Activated gamma-delta T cell treated with Interleukin-2 at 50 U/mL for 16 hours (primary cell): ENCODE measurements around the gene TPT1.

Experiments
- DNase-seq: peaks from one replicate; pipeline ENCODE4 v3.0.0-alpha.2; 2020

Gene TPT1

DNA sequence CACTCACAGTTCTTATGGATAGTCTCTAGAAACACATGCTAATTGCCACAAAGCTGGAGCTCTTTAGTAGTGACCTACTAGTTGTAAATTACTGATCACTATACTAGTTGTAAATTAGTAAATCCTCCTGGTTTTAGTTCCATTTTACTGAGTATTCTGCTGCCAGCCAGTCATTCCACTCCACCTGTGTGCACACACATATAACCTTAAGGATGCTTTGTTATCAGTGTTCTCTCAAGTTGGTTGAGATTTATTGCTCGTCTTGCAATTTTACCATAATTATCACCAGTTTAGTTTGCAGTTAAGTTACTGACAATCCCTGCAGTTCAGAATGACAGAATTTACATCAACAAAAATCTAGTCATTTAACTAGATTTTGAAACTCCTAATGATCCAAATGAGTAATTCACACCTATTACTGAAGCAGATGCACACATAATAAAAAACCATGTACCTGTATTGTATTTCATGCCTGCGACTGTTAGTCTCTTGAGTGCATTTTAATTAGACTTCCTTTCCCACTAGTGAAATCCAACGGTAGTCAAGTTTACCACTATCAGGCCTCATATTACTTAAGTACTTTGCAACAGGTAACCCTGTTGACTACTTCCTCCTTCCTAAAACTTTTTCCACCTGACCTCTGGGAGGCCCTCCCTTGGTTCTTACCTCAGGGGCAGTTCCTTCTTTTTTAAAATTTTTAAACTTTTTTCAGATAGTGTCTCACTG, 7.6 kb downstream of the TPT1 start:
- no peak for DNase-seq

DNA sequence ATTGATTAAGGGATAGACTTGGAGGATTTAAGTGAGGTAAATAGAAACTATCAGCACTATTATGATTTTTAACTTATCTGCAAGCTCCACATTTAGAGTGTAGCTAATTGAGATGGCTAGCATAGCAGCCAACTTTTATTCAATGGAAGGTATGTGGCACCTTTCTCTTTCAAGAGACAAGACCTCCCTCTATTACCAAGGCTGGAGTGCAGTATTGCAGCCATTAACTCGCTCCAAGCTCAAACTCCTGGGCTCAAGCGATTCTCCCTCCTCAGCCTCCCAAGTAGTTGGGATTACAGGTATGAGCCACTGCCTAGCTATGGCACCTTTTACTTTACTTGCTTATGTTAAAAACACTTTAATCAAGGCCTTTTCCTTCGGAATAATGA, 8.2 kb downstream of the TPT1 start:
- DNase-seq: no peak

DNA sequence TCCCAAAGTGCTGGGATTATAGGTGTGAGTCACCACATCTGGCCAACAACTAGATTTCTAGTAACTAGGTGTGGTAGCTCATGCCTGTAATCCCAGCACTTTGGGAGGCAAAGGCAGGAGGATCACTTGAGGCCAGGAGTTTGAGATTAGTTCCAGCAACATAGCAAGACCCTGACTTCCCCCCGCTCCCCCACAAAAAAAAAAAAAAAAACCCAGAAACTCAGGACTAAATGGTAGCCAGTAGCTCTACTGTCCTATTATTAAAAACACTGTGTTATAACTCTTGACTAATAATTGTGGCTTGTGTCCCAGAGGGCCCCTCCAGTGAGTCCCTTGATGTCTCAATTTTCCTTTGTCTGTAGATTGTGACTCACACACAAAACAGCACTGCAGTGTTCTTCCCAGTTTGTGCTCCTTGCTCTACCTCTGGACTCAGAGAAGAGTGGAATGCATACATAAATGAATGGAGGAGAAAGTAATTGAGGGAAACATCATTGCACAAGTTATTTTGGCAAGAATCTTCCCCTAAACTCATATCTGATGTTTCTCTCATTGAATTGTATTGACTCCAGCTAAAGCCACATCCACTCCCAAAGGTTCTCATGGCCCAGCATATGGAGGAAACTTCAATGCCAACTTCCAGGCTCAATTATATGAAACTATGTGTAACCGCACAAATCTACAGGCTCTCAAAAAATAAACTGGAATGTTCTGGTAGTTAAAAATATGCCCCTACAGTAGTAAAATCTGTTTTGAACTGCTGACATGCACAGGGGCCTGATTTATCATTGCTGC, 8.8 kb downstream of the TPT1 start:
- DNase-seq: no peak

DNA sequence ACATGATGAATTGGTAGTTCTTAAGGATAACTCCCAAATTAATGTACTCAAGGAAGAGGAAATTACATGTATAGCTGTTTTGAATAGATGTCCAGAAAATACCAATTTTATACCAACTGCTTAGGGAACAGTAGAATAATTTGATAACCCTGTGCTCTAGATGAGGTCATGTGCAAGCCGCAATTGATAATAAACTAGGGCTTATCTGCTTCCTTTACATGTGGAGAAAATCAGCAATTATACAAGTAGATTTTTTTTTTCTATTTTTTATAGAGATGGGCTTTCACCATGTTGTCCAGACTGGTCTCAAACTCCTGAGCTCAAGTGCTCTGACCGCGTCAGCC, 9.3 kb downstream of the TPT1 start:
- DNase-seq: no peak

DNA sequence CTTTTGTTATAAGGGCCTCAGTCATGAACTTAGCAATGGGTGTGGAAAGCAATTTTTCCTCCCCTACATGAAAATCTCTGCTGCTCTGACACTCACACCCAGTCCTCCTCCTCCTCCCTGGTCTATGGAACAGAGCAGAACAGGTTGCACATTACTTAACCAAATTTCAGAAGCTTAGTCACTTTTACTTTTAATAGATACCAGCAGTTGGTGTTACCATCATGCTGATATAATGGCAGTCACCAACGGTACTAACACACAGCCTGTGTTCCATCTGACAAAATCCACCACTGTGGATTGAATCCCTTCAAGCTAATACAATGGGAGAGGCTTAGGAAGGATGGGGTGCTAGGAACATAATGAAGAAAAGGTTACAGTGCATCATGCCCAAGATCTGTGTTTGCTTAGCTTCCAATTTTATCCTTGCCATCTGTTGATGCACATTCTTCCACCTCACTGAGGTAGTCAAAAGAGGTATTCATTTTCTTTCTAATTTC, 9.8 kb downstream of the TPT1 start:
- no peak for DNase-seq

DNA sequence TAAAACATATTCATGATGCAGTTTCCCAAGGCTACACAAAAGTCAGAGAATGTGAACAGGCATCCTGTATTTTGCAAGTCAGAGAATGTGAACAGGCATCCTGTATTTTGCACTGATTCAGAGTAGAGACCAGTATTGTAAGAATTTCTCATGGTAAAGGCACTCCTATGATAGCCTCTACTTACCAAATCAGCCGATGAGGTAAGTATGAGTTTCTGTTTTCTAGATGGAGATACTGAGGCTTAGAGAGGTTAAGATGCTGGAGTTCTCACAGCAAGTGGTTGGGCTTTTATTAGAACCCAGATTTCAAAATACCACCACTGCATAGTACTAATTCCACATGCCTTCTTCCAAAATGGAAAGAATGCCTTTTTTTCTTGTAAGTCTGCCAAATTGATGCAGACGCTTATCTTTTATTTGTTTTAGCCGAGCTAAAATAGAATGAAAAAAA, 12.3 kb downstream of the TPT1 start:
- no peak for DNase-seq

DNA sequence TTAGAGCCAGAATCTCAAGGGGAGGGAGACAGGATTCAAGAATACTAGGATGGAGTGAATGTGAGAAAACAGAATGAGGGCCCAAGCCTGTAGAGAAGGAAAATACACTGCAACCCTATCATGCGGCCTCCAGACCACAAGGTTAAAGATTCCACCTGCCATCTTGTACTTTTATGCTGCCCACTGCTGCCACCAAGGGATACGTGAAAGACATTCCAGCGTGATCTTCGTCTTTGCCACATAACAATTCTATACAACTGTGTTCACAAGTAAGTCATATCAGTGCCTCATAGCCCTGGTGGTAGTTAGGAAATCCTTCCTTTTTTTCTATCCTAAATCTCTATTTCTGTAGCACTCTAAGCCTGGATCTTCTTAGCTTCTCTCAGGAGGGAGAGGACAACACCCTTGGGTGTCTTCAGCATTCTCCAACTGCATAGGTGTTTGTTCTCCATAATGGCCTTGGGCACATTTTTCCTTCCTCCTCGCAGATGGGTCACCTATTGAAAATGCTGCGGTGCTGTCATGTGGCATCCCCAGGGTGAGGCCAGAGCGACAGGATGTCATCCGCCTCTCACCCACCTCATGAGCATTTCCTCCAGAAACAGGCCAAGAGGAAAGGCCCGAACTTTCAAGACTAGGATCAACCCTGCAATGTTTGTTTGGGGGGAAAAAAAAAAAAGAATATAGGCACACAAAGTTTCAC, 13.6 kb downstream of the TPT1 start:
- no peak for DNase-seq

DNA sequence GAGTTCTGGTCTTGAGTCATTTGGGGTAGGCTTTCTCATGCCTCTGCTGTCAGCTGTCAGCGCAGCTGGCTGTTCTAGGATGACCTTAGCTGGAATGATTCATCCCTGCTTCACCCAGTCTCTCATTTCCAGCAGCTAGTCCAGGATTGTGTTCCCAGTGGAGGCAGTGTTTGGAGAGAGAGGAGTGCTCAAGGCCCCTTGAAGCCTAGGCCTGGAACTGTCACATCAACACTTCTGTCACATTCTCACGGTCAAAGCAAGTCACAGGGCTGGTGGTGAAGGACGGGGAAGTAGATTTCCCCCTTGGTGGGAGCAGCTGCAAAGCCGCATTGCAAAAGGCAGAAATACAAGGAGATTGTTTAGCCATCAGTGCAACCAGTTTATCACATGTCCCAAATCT, 15.2 kb downstream of the TPT1 start:
- DNase-seq: no peak

DNA sequence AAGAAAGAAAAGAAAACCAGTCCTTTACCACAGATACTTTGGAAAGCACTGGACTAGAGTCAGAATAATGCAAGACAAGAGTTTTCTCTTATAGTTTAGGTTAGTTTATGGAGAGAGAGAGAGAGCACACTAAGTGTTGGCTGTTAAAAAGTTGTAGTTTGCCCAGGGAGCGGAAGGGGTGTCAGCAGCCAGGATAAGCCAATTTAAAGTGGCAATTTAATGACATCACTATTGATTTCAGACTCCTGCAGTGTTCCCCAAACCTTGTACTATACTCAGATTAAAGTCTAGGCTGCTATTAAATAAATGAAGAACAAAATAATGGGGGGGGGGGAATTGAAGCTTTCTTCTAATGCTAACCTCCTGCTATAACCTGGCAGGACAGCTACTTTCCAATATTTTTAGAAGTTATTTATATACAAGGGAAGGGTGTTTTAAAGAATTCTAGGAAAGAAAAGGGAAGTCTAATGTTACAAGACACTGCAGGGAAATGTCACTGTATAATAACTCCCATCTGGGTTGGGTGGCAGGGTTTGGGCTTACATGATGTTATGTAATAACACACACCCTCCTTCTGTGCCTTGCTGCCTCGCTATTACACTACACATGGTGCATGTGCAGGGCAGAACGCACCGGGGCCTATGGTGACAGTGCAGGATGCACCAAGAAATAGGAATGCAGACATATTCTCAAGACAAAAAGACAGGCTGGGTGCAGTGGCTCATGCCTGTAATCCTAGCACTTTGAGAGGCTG, 19.9 kb downstream of the TPT1 start:
- DNase-seq: no peak

DNA sequence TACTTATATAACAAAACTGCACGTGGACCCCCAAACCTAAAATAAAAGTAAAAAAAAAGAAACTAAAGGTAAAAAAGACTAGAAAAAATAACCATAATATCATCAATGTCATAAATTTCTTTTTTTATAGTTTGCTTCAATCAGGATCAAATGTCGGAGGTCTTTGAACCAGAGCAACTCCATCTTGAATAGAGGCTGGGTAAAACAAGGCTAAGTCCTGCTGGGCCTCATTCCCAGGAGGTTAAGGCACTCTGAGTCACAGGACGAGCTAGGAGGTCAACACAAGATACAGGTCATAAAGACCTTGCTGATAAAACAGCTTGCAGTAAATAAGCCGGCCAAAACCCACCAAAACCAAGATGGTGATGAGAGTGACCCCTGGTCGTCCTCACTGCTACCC, 24.0 kb downstream of the TPT1 start:
- no peak for DNase-seq

DNA sequence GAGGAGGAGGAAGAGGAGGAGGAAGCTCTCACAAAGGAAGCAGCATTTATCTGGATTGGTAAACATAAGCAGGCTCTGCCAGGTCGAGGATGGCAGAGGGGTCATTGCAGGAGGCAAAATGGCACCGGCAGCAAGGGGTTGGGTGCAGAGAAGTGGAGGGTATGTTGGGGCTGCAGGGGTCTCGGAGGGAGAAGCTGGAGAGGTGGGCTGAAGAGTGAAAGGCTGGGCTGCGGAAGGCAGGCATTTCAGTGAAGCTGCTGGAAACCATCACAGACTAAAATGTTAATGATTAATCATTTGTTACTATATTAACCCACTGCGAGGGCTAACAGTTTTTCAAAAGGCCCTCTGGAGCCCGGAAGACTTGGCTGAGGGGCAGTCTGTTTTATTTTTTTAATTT, 24.6 kb downstream of the TPT1 start:
- no peak for DNase-seq

DNA sequence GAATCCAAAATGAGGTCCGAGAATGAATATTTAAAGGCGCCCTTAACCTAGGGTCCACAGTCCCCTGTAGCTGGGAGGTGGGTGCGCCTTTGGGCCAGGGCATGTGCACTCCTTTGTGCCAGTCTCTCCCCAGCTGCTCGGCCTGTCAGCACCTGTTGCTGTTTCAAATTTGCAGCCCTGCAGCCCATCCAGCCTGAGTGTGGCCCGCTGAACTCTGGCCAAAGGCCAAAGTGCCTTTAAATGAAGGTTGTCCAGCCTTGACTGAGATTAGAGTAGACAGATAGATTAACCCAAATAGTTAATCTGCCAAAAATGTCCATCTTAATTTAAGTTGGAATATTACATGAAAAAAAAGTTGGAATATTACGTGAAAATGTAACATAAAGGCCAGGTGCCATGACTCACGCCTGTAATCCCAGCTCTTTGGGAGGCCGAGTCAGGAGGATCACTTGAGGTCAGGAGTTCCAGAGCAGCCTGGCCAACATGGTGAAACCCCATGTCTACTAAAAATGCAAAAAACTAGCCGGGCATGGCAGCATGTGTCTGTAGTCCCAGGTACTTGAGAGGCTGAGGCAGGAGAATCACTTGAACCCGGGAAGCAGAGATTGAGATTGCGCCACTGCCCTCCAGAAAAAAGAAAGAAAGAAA, 25.3 kb downstream of the TPT1 start:
- DNase-seq: no peak

DNA sequence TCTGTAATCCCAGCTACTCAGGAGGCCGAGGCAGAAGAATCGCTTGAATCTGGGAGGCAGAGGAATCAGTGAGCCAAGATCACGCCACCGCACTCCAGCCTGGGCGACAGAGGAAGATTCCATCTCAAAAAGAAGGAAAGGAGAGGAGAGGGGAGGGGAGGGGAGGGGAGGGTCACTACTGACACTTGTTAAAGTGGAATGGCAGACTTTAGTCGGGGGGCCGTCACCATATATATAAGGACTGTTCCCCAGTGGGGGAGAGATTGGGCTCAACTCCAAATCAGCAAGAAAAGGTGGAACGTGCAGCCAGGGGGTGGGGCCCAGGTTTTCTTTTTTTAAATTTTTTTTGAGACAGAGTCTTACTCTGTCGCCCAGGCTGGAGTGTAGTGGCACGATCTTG, 26.2 kb downstream of the TPT1 start:
- no peak for DNase-seq

DNA sequence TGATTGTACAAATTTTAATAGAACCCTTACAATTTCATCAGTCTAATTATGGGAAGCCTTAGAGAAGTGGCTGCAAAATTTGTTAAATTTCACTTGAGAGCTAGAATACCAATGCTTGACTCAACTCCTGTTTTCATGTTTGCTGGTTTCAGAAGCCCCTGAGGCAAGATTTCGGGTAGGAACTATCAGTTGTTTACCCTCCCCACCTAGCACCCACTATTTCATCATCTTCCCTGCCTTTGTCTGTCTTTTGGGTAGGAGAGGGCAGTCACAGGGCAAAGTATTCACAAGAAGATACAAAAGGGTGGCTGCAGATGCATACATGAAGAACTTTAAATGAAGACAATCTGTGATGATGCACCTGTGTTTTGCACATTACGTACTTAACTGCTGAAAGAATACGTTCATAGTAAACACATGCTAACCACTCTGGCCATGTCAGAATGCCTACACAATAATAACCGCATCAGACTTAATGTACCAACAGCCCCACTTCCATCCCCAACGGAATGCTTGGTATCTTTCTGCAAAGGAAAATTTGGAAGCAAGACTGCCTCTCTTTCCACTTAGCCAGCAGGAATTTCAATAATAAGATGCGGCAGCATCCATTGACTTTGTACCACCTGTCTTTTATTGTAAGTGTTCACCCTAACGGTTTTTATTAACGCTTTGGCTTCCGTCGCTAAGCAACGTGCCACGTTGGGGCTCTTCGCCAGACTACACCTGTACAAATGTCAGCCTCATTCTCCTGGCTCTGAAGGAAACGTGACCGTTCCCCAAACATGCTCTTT, 30.4 kb downstream of the TPT1 start:
- DNase-seq: no peak

DNA sequence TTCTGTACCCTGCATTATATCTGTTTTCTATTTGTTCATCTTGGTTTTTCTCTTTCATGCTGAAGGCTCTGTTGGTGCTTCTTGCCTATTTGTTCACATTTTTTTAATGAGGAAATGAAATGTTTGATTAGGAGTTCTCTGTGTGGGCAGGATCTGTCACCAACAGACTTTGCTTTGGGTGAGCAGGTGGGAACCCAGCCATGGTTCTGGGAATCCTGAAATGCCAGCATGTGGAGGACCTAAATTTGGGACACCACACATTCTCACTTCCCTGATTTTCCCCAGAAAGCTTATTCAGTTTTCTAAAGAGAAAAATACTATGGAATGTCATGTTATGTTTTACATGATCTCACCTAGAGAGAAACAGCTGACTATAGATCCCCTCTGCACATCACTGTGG, 34.0 kb downstream of the TPT1 start:
- no peak for DNase-seq

DNA sequence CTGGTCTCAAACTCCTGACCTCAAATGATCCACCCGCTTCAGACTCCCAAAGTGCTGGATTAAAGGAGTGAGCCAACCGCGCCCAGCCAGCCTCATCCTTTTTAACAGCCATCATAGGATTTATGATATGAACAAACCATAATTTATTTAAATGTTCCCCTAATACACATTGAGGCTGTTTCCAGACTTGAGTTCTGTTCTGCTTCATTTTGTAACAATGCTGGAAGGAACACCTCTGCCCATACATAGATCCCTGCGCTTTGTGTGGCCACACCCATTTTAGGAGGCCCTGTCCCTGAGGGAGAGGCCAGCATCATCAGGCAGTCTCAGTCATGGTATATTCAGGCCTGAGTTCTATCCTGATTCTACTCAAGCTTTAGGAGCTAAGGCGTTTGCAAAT, 35.9 kb downstream of the TPT1 start:
- no peak for DNase-seq

DNA sequence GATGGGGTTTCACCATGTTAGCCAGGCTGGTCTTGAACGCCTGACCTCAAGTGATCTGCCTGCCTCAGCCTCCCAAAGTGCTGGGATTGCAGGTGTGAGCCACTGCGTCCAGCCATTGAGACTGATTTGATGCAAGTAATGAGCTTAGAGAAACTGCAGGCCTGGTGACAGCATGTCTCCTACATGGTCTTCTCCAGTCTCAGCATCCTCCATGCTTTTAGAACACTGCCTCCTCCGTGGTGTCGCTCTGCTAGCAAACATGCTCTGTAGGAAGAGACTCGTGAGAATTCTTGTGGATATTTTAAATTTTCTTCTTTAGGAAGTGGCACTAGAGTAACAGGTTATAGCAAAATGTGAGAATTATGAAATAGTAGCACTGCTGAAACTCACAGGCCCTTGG, 37.1 kb downstream of the TPT1 start:
- DNase-seq: no peak

DNA sequence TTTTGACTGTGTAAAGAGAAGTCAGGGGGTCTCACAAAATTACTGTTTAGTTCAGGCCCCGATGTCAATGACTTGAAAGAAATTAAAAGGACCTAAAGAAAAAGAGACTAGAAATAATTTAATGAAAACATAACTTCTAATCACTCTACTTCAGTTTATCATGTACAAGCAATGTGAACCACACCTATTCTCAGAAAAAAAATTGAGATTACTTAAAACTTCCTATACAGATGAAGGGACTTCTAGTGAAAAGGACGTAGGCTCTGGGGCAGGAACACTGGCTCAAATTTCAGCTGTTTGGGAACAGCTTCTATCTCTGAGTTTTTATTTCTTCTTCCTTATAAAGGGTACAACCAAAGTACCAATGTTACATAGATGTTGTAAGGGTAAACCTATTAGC, 38.0 kb downstream of the TPT1 start:
- no peak for DNase-seq

DNA sequence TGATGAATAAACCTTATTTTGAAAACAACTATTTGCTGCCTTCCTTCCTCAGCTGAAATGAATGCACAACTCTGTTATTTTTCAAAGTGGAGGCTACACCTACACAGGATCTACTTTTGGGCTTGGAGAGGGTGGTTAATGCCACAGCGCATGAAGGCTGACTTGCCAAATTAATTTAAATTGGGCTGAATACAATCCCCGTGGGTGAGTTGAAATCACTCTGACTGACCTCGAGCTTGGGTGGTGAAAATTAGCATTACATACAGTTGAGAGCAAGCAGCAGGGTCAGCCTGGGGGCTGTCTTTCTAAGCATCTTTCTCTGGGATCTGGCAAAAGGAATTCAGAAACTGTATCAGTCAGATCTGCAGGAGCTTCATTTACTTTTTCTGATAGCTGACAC, 38.5 kb downstream of the TPT1 start:
- no peak for DNase-seq

DNA sequence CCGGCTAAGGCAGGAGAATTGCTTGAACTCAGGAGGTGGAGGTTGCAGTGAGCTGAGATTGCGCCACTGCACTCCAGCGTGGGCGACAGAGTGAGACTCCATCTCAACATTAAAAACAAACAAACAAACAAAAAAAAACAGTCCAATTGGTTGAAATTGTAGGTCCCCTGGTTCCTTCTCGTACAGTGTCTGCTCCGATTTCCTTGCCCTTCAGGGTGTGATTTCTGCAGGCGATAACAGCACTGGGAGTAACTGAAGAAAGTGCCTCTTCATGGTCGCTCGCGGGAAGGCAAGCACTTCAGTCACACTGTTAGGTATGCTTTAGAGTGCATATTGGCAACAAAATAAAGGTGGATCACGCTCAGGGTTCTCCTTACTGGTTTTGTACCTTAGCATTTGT, 39.7 kb downstream of the TPT1 start:
- no peak for DNase-seq

DNA sequence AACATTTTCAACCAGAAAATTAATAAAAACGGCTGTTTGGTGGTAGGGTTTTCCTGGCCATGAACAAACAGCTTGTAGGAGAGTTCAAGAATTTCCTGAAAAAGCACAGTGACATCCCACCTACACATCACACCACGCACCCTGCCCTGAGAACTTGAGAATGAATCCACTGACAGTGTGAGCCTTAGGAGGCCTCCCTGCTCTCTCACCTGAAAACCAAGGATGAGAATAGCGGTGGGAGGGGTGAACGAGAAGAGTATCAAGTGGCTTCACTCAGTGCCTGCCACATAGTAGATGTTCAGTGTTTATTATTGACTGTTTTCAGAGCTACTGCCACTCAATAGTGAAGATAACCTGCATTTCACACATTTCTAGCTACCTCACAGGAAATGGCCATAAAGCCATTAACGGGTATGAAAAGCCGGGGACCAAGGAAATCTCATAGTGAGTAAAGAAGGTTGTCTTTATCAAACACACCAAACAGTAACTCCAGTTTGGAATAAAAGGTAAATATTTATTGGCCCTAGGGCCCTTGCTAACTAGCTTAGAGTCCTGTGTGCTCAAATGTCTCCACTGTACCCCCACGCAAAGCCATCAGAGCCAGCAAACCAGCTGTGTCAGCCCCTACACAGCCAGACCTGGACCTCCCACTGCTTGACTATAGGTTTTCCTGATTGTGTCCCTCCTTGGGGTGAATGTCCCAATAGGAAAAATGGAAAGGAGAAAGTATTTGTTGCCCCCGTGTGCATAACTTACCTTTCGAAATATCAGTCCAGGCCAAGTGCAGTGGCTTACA, 40.6 kb downstream of the TPT1 start:
- DNase-seq: no peak
